GM20000 (cell line): ENCODE results near the gene CYP1B1.
"Not testable (repeated sequence)": the region's sequence is repeated elsewhere in the genome, so short reads cannot be mapped to it uniquely, and the experiment has no call there.

Experiments used
- DNase-seq: peaks from one replicate; pipeline ENCODE4 v3.0.0; 2012; ENCODE audit warnings: low spot score
- CTCF ChIP-seq: IDR thresholded peaks from 2 replicates; pipeline ENCODE4 v1.5.1; 2012; ENCODE audit warnings: mild to moderate bottlenecking, control low read depth; ENCODE audit errors: extremely low read depth, missing control alignments

Gene CYP1B1

DNA sequence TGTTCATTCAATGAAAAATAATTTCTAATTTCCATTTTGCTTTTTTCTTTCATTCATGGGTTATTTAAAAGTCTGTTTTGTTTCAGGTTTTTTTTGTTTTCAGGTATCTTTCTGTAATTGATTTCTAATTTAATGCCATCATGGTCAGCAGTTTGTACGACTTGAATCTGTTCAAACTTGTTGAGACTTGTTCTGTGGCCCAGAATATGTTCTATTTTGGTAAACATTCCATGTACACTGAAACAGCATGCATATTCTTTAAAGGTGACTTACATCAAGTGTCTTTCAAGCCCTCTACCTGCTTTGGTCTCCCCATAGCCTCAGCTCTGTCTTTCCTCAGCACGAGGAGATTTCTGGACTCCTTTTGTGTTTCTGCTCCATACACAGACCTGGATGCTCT, 49.1 kb downstream of the CYP1B1 start:
- no peak for TF ChIP-seq CTCF
- no peak for DNase-seq

GRCh38 chr2:38021589-38021988, 54.4 kb downstream of the CYP1B1 start:
- DNase-seq = no peak
- TF ChIP-seq CTCF = no peak

GRCh38 chr2:38020359-38021069, 55.4 kb downstream of the CYP1B1 start:
- DNase-seq = not testable (repeated sequence)

DNA sequence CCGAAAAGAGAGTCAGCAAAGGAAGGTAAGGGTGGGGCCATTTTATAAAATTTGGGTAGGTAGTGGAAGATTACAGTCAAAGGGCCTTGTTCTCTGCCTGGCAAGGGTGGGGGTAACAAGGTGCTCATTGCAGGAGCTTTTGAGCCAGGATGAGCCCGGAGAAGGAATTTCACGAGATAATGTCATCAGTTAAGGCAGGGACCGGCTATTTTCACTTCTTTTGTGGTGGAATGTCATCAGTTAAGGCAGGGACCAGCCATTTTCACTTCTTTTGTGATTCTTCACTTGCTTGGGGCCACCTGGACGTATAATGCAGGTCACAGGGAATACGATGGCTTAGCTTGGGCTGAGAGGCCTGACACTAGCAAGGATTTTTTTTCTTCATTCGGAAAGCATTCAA, 58.1 kb downstream of the CYP1B1 start:
- DNase-seq = no peak
- TF ChIP-seq CTCF = no peak
